IMR-90 (cell line): ENCODE measurements around the gene DHRSX. TPM values are rescaled to one million over a fixed set of nuclear protein-coding genes. Genes with fewer than 3 reads are reported as not detected.

ENCODE experiments used
- ATAC-seq: fragments of 200-7000 bp; cut with Tn5 transposase; 2 replicates; pipeline ENCODE4 v1.9.1; 2020; ENCODE audit warnings: low read depth, mild to moderate bottlenecking, moderate library complexity
- BruUV-seq: library from RNA; stranded (reverse); fragments of 400-500 nt; replicated peaks from 2 replicates; lab custom pipeline; 2021; lab: Mats Ljungman, UMichigan
- CTCF ChIA-PET: fragments of 300-600 bp; formaldehyde crosslinking; extraction: SDS; loops from one replicate; lab custom pipeline; 2021; ENCODE audit warnings: antibody characterized with exemption; lab: Yijun Ruan, JAX
- POLR2A ChIA-PET: fragments of 300-600 bp; sonication (Branson Sonifier 250); formaldehyde crosslinking; loops from one replicate; lab custom pipeline; 2022; ENCODE audit warnings: antibody characterized with exemption; ENCODE audit not compliant: unreplicated experiment; lab: Charles Lee
- DNase-seq: peaks from one replicate; pipeline ENCODE4 v3.0.0; 2013
- H2AFZ ChIP-seq: replicated peaks from 2 replicates; pipeline ENCODE3; 2013; ENCODE audit warnings: low read length, mild to moderate bottlenecking; ENCODE audit not compliant: poor library complexity
- H2AK5ac ChIP-seq: 2 replicates; pipeline ENCODE4 v1.6.1; 2013; ENCODE audit warnings: low read depth, low read length, inconsistent platforms
- H2AK9ac ChIP-seq: replicated peaks from 2 replicates; pipeline ENCODE3; 2013; ENCODE audit warnings: mild to moderate bottlenecking, low read depth, low read length, moderate library complexity; ENCODE audit not compliant: poor library complexity
- H2BK120ac ChIP-seq: 2 replicates; pipeline ENCODE4 v1.6.1; 2013; ENCODE audit warnings: low read depth, low read length, inconsistent platforms
- H2BK15ac ChIP-seq: 3 replicates; pipeline ENCODE4 v1.6.1; 2013; ENCODE audit warnings: low read depth, low read length, inconsistent platforms
- H2BK20ac ChIP-seq: 2 replicates; pipeline ENCODE4 v1.6.1; 2013; ENCODE audit warnings: low read depth, mild to moderate bottlenecking, inconsistent platforms, low read length, moderate library complexity
- H2BK5ac ChIP-seq: 2 replicates; pipeline ENCODE4 v1.6.1; 2013; ENCODE audit warnings: mild to moderate bottlenecking, low read depth, low read length, inconsistent platforms; ENCODE audit not compliant: poor library complexity, severe bottlenecking
- H3K14ac ChIP-seq: replicated peaks from 2 replicates; pipeline ENCODE4 v1.6.1; 2013; ENCODE audit warnings: low read depth, low read length, inconsistent platforms
- H3K18ac ChIP-seq: 2 replicates; pipeline ENCODE4 v1.6.1; 2013; ENCODE audit warnings: low read depth, low read length, control low read depth
- H3K23ac ChIP-seq: 2 replicates; pipeline ENCODE4 v1.6.1; 2013; ENCODE audit warnings: low read depth, low read length, inconsistent platforms
- H3K27ac ChIP-seq: 2 replicates; pipeline ENCODE4 v1.5.1; 2013; ENCODE audit warnings: mild to moderate bottlenecking, control low read depth, low read length; ENCODE audit not compliant: insufficient read depth
- H3K27me3 ChIP-seq: 2 replicates; pipeline ENCODE4 v1.6.1; 2013; ENCODE audit warnings: low read length; ENCODE audit not compliant: control insufficient read depth, insufficient read depth
- H3K36me3 ChIP-seq: 2 replicates; pipeline ENCODE4 v1.6.1; 2013; ENCODE audit warnings: low read length, mixed read lengths; ENCODE audit not compliant: control insufficient read depth, insufficient read depth
- H3K4ac ChIP-seq: 2 replicates; pipeline ENCODE4 v1.6.1; 2013; ENCODE audit warnings: low read depth, low read length, inconsistent platforms
- H3K4me1 ChIP-seq: 2 replicates; pipeline ENCODE4 v1.6.1; 2013; ENCODE audit warnings: low read length, mixed read lengths; ENCODE audit not compliant: control insufficient read depth, insufficient read depth
- H3K4me2 ChIP-seq: 2 replicates; pipeline ENCODE4 v1.6.1; 2013; ENCODE audit warnings: low read depth, mild to moderate bottlenecking, control low read depth, low read length, moderate library complexity
- H3K4me3 ChIP-seq: 2 replicates; pipeline ENCODE4 v1.5.1; 2013; ENCODE audit warnings: low read depth, mild to moderate bottlenecking, control low read depth, low read length, moderate library complexity; ENCODE audit not compliant: insufficient read depth
- H3K56ac ChIP-seq: 2 replicates; pipeline ENCODE4 v1.6.1; 2013; ENCODE audit warnings: low read length, inconsistent platforms; ENCODE audit not compliant: insufficient read depth; ENCODE audit errors: extremely low read depth
- H3K79me1 ChIP-seq, 2 experiments: 2 replicates each; pipeline ENCODE4 v1.6.1; 2013; ENCODE audit warnings: low read length in 2 of 2, inconsistent platforms in 1 of 2, low read depth in 1 of 2
- H3K9ac ChIP-seq: 2 replicates; pipeline ENCODE4 v1.6.1; 2013; ENCODE audit warnings: low read depth, low read length, control low read depth
- H3K9me1 ChIP-seq: 2 replicates; pipeline ENCODE4 v1.6.1; 2013; ENCODE audit warnings: low read length, inconsistent platforms; ENCODE audit not compliant: insufficient read depth
- H3K9me3 ChIP-seq: 2 replicates; pipeline ENCODE4 v1.6.1; 2013; ENCODE audit warnings: low read length; ENCODE audit not compliant: control insufficient read depth, insufficient read depth
- H4K20me1 ChIP-seq: 2 replicates; pipeline ENCODE4 v1.6.1; 2013; ENCODE audit warnings: low read length, inconsistent platforms; ENCODE audit not compliant: insufficient read depth
- H4K5ac ChIP-seq: 2 replicates; pipeline ENCODE4 v1.6.1; 2013; ENCODE audit warnings: mild to moderate bottlenecking, low read depth, low read length, control low read depth
- H4K8ac ChIP-seq, 2 experiments: 2 replicates each; pipeline ENCODE4 v1.6.1; 2013; ENCODE audit warnings: low read depth in 2 of 2, low read length in 2 of 2, control low read depth in 1 of 2, inconsistent platforms in 1 of 2
- H4K91ac ChIP-seq: 2 replicates; pipeline ENCODE4 v1.6.1; 2013; ENCODE audit warnings: low read depth, low read length, inconsistent platforms; ENCODE audit not compliant: insufficient read depth
- BHLHE40 ChIP-seq: fragments of 150-350 bp; IDR thresholded peaks from 2 replicates; pipeline ENCODE4 v1.6.1; 2016; ENCODE audit warnings: mild to moderate bottlenecking, low read depth, low read length
- CEBPB ChIP-seq: IDR thresholded peaks from 2 replicates; pipeline ENCODE4 v1.6.1; 2012; ENCODE audit warnings: low read depth, low read length, improper control_type of control experiment
- CHD1 ChIP-seq: IDR thresholded peaks from 2 replicates; pipeline ENCODE4 v1.6.1; 2012; ENCODE audit warnings: low read depth, low read length, improper control_type of control experiment
- FOS ChIP-seq: fragments of 150-350 bp; IDR thresholded peaks from 2 replicates; pipeline ENCODE4 v1.6.1; 2016; ENCODE audit warnings: low read depth, low read length
- MAFK ChIP-seq: IDR thresholded peaks from 2 replicates; pipeline ENCODE4 v1.6.1; 2012; ENCODE audit warnings: low read depth, low read length, improper control_type of control experiment
- MAZ ChIP-seq: IDR thresholded peaks from 2 replicates; pipeline ENCODE4 v1.6.1; 2012; ENCODE audit warnings: low read depth, mild to moderate bottlenecking, low read length, improper control_type of control experiment, moderate library complexity, borderline replicate concordance
- MXI1 ChIP-seq: IDR thresholded peaks from 2 replicates; pipeline ENCODE4 v1.6.1; 2012; ENCODE audit warnings: low read depth, mild to moderate bottlenecking, low read length, moderate library complexity, borderline replicate concordance
- POLR2A ChIP-seq: IDR thresholded peaks from 2 replicates; pipeline ENCODE4 v1.6.1; 2012; ENCODE audit warnings: mild to moderate bottlenecking, low read depth, low read length
- RAD21 ChIP-seq: IDR thresholded peaks from 2 replicates; pipeline ENCODE4 v1.6.1; 2012; ENCODE audit warnings: low read length, improper control_type of control experiment
- RCOR1 ChIP-seq: IDR thresholded peaks from 2 replicates; pipeline ENCODE4 v1.6.1; 2012; ENCODE audit warnings: mild to moderate bottlenecking, low read length, improper control_type of control experiment; ENCODE audit not compliant: insufficient replicate concordance
- RFX5 ChIP-seq: IDR thresholded peaks from 2 replicates; pipeline ENCODE4 v1.8.0; 2012; ENCODE audit warnings: low read depth, mild to moderate bottlenecking, low read length, moderate library complexity
- whole genome bisulfite sequencing, 2 experiments: methylation state at CpG; one replicate each; pipeline versions ENCODE4 v1.1.5 to v1.1.7; 2013; ENCODE audit warnings: missing lambda C conversion rate in 2 of 2; ENCODE audit not compliant: insufficient read length in 1 of 2; ENCODE audit errors: extremely low coverage in 2 of 2; 5-methylcytosine and 5-hydroxymethylcytosine counted together
- dilution Hi-C: fragments of 300-500 bp; cut with HindIII; formaldehyde crosslinking; loops from one replicate; pipeline ENCODE4 v1.14.3; 2018; ENCODE audit warnings: low sequenced_read_pairs; ENCODE audit not compliant: unreplicated experiment
- in situ Hi-C: fragments of 300-500 bp; cut with MboI; formaldehyde crosslinking; loops from 3 replicates; pipeline ENCODE4 v1.14.3; 2019; ENCODE audit warnings: low sequenced_read_pairs, inconsistent platforms, mixed read lengths
- intact Hi-C: fragments of 100-400 bp; cut with micrococcal nuclease; formaldehyde crosslinking; loops from 2 replicates; pipeline ENCODE4 v1.10.0; 2022
- polyA plus RNA-seq, 3 experiments: library from polyadenylated mRNA; depleted of rRNA; stranded (reverse); fragments of >200 nt; gene quantifications; 2 replicates each; pipeline ENCODE4 v1.2.3, GENCODE V29; 2012; ENCODE audit warnings: low replicate concordance in 1 of 3
- total RNA-seq: library from RNA; depleted of rRNA; stranded (reverse); fragments of >200 nt; gene quantifications from 2 replicates; pipeline ENCODE4 v1.2.3, GENCODE V29; 2012
- TF ChIP-seq, protein P1 (sequence below): fragments of 150-350 bp; IDR thresholded peaks from 2 replicates; pipeline ENCODE4 v1.6.1; 2017; ENCODE audit warnings: mild to moderate bottlenecking, antibody characterized with exemption, low read length, low read depth

The DHRSX gene
- total and polyA plus RNA-seq, 2 of the 4 experiments (the other 2 are of a cell fraction), result 26.2 to 38.0 TPM

DNA sequence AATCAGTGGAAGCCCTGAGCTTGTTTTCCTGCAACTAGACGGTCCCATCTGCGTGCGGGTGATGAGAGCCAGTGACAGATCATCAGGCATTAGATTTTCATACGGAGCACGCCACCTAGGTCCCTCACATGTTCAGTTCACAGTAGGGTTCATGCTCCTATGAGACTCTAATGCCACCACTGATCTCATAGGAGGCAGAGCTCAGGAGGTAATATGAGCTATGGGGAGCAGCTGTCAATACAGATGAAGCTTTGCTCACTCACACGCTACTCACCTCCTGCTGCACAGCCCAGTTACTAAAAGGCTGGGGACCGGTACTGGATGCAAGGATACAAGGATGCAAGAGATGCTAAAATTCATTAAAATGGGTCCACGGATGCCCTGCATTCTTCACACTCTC is 61.2 kb downstream of the DHRSX start:
- Histone ChIP-seq H3K14ac (no peak overlapping the region), H2BK120ac (no peak overlapping the region), H4K5ac (no peak overlapping the region), H3K79me1 (peaks cover 21 to 23% of the 10 kb centered on the region in 2 experiments), H4K20me1 (no peaks in the 10 kb centered on the region), H2AK9ac (no peak overlapping the region), H3K18ac (no peak overlapping the region), H4K8ac (no peak overlapping the region), H2AFZ (no peak overlapping the region), H3K4me3 (no peak overlapping the region), H3K4me2 (no peak overlapping the region), H3K9ac (no peak overlapping the region), H3K4me1 (no peaks in the 10 kb centered on the region), H2AK5ac (no peak overlapping the region), H2BK5ac (no peak overlapping the region), H4K91ac (no peak overlapping the region), H3K9me1 (0 out of 2 replicates have a peak, but pooled peaks cover 2% of the 10 kb centered on the region), H3K27ac (no peak overlapping the region), H2BK20ac (no peak overlapping the region), H3K23ac (no peak overlapping the region), H3K9me3 (no peaks in the 10 kb centered on the region), H3K36me3 (peaks cover 15% of the 10 kb centered on the region), H2BK15ac (no peak overlapping the region), H3K4ac (no peak overlapping the region), H3K27me3 (no peaks in the 10 kb centered on the region), H3K56ac (no peak overlapping the region)
- ChIA-PET CTCF (no interaction called here), POLR2A (no interaction called here)
- intact Hi-C loops, result no loop called here
- dilution Hi-C loops, result no loop called here
- BruUV-seq, result no TSS peak
- TF ChIP-seq CEBPB, result no peak
- TF ChIP-seq MAZ, result no peak
- TF ChIP-seq, protein P1, sequence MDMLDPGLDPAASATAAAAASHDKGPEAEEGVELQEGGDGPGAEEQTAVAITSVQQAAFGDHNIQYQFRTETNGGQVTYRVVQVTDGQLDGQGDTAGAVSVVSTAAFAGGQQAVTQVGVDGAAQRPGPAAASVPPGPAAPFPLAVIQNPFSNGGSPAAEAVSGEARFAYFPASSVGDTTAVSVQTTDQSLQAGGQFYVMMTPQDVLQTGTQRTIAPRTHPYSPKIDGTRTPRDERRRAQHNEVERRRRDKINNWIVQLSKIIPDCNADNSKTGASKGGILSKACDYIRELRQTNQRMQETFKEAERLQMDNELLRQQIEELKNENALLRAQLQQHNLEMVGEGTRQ, result no peak
- TF ChIP-seq MAFK, result no peak
- TF ChIP-seq BHLHE40, result no peak
- no peak for TF ChIP-seq CHD1
- no peak for TF ChIP-seq RCOR1
- TF ChIP-seq RAD21, result no peak
- TF ChIP-seq POLR2A, result no peak
- no peak for TF ChIP-seq FOS
- TF ChIP-seq MXI1, result no peak
- no peak for TF ChIP-seq RFX5
- DNase-seq, result no peak
- in situ Hi-C loops, result no loop called here
- no CpG with 5 or more reads among the region's 8 CpGs for WGBS, 2 experiments
- no peak for ATAC-seq
